ENCODE measurements around the gene TSHZ2.

The TSHZ2 gene

DNA sequence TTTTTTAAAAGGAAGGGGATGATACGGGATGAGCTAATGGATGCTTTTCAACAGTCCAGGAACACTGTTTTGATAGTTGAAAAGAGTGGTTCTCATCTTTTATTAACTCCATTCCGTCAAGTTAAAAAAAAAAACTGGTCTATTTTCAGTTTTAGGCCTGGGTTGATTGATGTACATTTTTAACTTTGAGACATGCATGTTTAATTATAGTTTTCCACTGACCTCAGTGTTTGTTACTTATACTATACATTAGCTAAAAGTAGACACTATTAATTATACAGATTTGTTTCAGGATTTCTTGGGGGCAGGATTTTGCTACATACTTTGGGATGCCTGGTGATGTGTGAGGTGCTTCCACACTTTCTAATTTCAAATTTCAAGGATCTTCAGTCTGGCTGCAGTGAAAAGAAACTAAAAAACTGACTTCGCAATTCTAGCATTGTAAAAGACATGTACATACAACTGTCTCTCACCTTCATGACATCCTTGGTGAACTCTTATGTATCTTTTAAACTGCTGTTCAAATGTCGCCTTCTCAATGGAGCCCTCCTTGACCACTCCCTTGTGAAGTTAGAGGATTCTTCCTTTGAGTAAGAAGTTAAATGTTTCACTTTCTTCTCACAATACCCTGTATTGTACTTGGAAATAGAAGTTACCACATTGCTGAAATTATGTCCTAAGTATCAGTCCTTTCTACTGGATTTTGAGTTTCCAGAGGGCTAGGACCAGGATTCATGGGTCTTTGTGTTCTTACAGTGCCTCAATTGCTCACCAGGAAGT is 101.7 kb downstream of the TSHZ2 start:
- TF ChIP-seq, protein P1, sequence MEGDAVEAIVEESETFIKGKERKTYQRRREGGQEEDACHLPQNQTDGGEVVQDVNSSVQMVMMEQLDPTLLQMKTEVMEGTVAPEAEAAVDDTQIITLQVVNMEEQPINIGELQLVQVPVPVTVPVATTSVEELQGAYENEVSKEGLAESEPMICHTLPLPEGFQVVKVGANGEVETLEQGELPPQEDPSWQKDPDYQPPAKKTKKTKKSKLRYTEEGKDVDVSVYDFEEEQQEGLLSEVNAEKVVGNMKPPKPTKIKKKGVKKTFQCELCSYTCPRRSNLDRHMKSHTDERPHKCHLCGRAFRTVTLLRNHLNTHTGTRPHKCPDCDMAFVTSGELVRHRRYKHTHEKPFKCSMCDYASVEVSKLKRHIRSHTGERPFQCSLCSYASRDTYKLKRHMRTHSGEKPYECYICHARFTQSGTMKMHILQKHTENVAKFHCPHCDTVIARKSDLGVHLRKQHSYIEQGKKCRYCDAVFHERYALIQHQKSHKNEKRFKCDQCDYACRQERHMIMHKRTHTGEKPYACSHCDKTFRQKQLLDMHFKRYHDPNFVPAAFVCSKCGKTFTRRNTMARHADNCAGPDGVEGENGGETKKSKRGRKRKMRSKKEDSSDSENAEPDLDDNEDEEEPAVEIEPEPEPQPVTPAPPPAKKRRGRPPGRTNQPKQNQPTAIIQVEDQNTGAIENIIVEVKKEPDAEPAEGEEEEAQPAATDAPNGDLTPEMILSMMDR (conservative IDR thresholded peaks at IDR 0.05; ENCODE audit: low read depth, low read length): no peak
- DNase-seq (ENCODE audit: low read depth): no peak
- no peak overlapping the region for H3K4me3 ChIP-seq (ENCODE audit: low read depth, low read length)

DNA sequence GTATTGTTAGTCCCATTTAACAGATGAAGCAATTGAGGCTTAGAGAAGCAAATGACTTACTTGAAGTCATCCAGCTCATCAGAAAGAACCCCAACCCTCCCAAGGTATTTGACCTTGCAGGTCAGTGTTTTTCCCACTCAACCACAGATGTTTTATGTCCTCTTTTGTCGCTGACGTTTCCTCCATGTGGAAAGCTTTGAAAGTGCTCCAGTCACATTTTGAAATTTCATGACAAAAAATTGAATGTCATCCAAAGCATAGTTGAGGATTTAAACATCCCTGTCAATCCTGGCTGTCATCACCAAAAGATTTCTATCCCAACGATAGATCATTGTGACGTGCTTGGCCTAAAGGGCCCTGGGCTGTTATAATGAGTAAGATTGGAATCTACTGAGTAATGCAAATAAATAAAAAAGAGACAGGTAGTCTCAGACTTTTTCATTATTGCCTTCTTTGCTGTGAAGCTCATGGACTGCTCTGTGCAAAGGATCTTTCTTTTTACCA is 102.7 kb downstream of the TSHZ2 start:
- H3K4me3 ChIP-seq (ENCODE audit: low read depth, low read length): no peak overlapping the region
- TF ChIP-seq, protein P1 (conservative IDR thresholded peaks at IDR 0.05; ENCODE audit: low read depth, low read length): no peak
- no peak for DNase-seq (ENCODE audit: low read depth)

DNA sequence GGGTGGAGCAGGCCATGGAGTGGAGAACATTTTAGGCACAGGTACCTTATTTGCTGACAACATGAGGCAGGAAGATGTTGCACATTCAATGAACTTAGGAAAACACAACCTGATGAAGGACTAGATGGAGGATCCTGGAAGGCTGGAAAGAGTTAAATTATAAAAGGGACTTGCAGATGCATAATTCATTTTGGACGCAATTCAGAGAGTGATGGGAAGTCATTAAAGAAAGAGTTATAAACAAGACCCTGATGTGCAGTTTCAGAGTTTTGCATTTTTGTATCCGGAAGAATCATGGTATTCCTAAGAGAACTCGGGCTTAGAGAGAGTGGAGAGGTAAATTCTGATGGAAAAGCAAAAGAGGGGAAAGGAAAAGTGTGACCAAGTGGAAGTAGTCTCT is 104.5 kb downstream of the TSHZ2 start:
- TF ChIP-seq, protein P1 (conservative IDR thresholded peaks at IDR 0.05; ENCODE audit: low read depth, low read length): no peak
- DNase-seq (ENCODE audit: low read depth): no peak
- H3K4me3 ChIP-seq (ENCODE audit: low read depth, low read length): no peak overlapping the region

DNA sequence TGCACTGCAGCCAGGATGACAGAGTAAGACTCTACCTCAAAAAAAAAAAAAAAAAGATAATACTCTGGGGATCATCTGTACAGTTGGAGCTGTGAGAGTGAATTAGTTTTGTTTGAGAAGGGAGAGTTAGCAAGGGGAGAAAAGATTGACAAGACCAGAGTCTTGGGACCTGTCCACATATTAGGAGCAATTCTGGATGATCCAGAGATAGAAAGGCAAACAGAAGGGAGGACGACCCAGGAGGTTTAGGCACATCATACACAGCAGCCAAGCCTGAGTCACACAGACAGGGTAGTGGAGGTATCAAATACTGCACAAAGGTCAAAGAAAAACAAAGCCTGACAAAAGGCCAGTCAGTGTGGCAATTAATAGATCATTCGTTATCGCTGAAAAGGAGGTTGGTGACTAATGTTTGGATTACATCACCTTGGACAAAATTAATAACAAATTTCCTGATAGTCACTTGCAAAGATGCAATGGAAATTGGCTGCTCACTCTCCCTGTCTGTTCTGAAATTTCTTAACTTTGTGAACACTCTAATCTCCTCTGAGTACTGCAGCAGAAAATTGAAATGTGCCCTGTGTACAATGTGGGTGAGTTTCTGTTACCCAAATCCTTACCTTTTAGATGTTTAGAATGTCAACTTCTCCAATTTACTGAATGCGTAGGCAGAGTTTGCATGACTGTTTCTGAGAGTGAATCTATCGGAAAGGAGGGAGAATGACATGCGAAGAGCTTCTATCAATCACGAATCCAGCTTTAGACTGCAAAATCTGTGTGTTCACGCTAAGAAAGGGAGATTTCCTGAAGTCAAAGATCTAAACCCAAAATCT is 105.4 kb downstream of the TSHZ2 start:
- no peak for DNase-seq (ENCODE audit: low read depth)
- TF ChIP-seq, protein P1 (conservative IDR thresholded peaks at IDR 0.05; ENCODE audit: low read depth, low read length): no peak
- H3K4me3 ChIP-seq (ENCODE audit: low read depth, low read length): no peak overlapping the region

DNA sequence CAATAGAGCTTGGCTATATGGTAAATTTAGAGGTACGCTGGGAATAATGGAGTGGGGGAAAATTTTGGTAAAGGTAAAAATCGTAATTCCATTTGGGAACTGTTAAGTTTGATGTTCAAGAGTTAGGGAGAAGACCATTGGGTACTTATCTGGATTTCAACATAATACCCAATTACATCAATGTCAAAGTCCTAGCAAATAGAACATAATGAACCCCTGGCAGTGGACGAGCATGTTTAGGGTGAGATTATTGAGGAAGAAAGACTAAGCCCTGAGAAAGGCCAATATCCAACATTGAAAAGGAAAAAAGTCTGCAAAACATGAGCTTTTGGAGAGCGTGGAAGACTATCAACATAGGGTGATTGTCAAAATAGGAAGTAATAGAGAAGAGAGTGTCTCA is 106.6 kb downstream of the TSHZ2 start:
- DNase-seq (ENCODE audit: low read depth): no peak
- no peak overlapping the region for H3K4me3 ChIP-seq (ENCODE audit: low read depth, low read length)
- TF ChIP-seq, protein P1 (conservative IDR thresholded peaks at IDR 0.05; ENCODE audit: low read depth, low read length): no peak

DNA sequence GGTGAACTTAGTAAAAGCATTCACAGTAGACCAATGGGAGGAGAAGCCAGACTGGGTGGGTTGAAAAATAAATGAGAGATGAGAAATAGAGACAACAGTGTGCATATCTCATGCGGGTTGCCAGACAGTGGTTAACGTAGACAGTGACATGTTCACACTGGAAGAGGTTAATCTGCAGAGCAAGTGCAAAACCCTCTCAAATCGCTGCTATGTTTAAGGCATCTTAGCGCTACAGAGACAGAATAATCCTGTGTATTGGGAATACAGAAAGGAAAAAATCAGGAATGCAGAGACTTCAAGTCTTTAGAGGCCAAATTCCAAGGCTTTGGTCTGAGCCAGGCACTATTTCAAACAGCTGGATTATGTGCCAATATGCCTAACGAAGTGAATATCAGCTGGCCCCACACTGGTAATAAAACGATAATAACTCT is 107.1 kb downstream of the TSHZ2 start:
- TF ChIP-seq, protein P1 (conservative IDR thresholded peaks at IDR 0.05; ENCODE audit: low read depth, low read length): no peak
- H3K4me3 ChIP-seq (ENCODE audit: low read depth, low read length): no peak overlapping the region
- DNase-seq (ENCODE audit: low read depth): no peak
